Measurements from ENCODE around the gene TMEM270.
A peak's percentile ranks its signal among the peaks of the same experiment; 100 is the strongest.
"Not testable (repeated sequence)": the region's sequence is repeated elsewhere in the genome, so short reads cannot be mapped to it uniquely, and the experiment has no call there.

TMEM270 gene

GRCh38 chr7:73829921-73830680 is 30.9 kb upstream of the TMEM270 start:
- ATAC-seq (no peak), DNase-seq (ENCODE audit: low spot score in 2 of 2) (no peak)
- Mint-ChIP-seq H3K9me3 (no peaks in the 10 kb centered on the region), H3K4me3 (no peak overlapping the region), H3K4me1 (peaks cover 27% of the 10 kb centered on the region), H3K27ac (no peak overlapping the region), H3K36me3 (no peaks in the 10 kb centered on the region)

- Mint-ChIP-seq H3K9me3 (no peaks in the 10 kb centered on the region), H3K4me3 (no peak within 1 kb of the TSS), H3K4me1 (peaks cover 27% of the 10 kb centered on the region), H3K36me3 (no peaks in the 10 kb centered on the region), H3K27ac (no peak within 1 kb of the TSS)
- DNase-seq (ENCODE audit: low spot score in 2 of 2) (no peak), ATAC-seq (no peak)
Measured at GRCh38 chr7:73830681-73831583, 30.0 kb upstream of the TMEM270 start, which contains the start of gene CLDN4. CLDN4 (plus strand) TSS chr7:73830996; CDS start chr7:73831202, 206 bp downstream.

- H3K36me3 Mint-ChIP-seq: no peaks in the 10 kb centered on the region
- no peaks in the 10 kb centered on the region for H3K9me3 Mint-ChIP-seq
- DNase-seq (ENCODE audit: low spot score in 2 of 2) (no peak), ATAC-seq (no peak)
- no peak overlapping the region for H3K27ac Mint-ChIP-seq
- peaks cover 26% of the 10 kb centered on the region for H3K4me1 Mint-ChIP-seq
- no peak overlapping the region for H3K4me3 Mint-ChIP-seq
Measured at GRCh38 chr7:73831584-73831833, 29.4 kb upstream of the TMEM270 start.

GRCh38 chr7:73831834-73832651 is 28.9 kb upstream of the TMEM270 start:
- no peaks in the 10 kb centered on the region for H3K36me3 Mint-ChIP-seq
- no peak overlapping the region for H3K27ac Mint-ChIP-seq
- no peaks in the 10 kb centered on the region for H3K9me3 Mint-ChIP-seq
- H3K4me3 Mint-ChIP-seq: no peak overlapping the region
- H3K4me1 Mint-ChIP-seq: peaks cover 21% of the 10 kb centered on the region
- DNase-seq (ENCODE audit: low spot score in 2 of 2) (no peak), ATAC-seq (no peak)

GRCh38 chr7:73832806-73833205 is 28.2 kb upstream of the TMEM270 start:
- Mint-ChIP-seq H3K9me3 (no peaks in the 10 kb centered on the region), H3K4me1 (peaks cover 13% of the 10 kb centered on the region), H3K36me3 (no peaks in the 10 kb centered on the region), H3K27ac (no peak overlapping the region), H3K4me3 (no peak overlapping the region)
- DNase-seq (ENCODE audit: low spot score in 2 of 2) (no peak), ATAC-seq (no peak)

GRCh38 chr7:73833251-73833919 is 27.6 kb upstream of the TMEM270 start:
- Mint-ChIP-seq H3K4me1 (peaks cover 8% of the 10 kb centered on the region), H3K9me3 (no peaks in the 10 kb centered on the region), H3K27ac (no peak overlapping the region), H3K4me3 (no peak overlapping the region), H3K36me3 (no peaks in the 10 kb centered on the region)
- ATAC-seq (no peak), DNase-seq (ENCODE audit: low spot score in 2 of 2) (no peak)

GRCh38 chr7:73834626-73835191 is 26.2 kb upstream of the TMEM270 start:
- ATAC-seq (no peak), DNase-seq (ENCODE audit: low spot score in 2 of 2) (no peak)
- Mint-ChIP-seq H3K4me3 (no peak overlapping the region), H3K27ac (no peak overlapping the region), H3K9me3 (no peaks in the 10 kb centered on the region), H3K4me1 (no peaks in the 10 kb centered on the region), H3K36me3 (no peaks in the 10 kb centered on the region)

- not testable (repeated sequence) for H3K9me3 Mint-ChIP-seq; H3K4me1 Mint-ChIP-seq; ATAC-seq; DNase-seq (ENCODE audit: low spot score in 2 of 2); H3K4me3 Mint-ChIP-seq; H3K36me3 Mint-ChIP-seq; H3K27ac Mint-ChIP-seq
Measured at GRCh38 chr7:73837167-73837566, 23.8 kb upstream of the TMEM270 start.

- ATAC-seq (no peak), DNase-seq (ENCODE audit: low spot score in 2 of 2) (no peak)
- Mint-ChIP-seq H3K9me3 (no peaks in the 10 kb centered on the region), H3K4me1 (peaks cover 9% of the 10 kb centered on the region), H3K36me3 (no peaks in the 10 kb centered on the region), H3K27ac (no peak overlapping the region), H3K4me3 (no peak overlapping the region)
Measured at GRCh38 chr7:73838642-73839041, 22.3 kb upstream of the TMEM270 start.

GRCh38 chr7:73839290-73839689 is 21.7 kb upstream of the TMEM270 start:
- DNase-seq (ENCODE audit: low spot score in 2 of 2) (no peak), ATAC-seq (no peak)
- H3K4me3 Mint-ChIP-seq: no peak overlapping the region
- H3K9me3 Mint-ChIP-seq: no peaks in the 10 kb centered on the region
- no peak overlapping the region for H3K27ac Mint-ChIP-seq
- no peaks in the 10 kb centered on the region for H3K36me3 Mint-ChIP-seq
- peaks cover 16% of the 10 kb centered on the region for H3K4me1 Mint-ChIP-seq

GRCh38 chr7:73839743-73840714 is 20.9 kb upstream of the TMEM270 start:
- DNase-seq (ENCODE audit: low spot score in 2 of 2) (no peak), ATAC-seq (no peak)
- H3K27ac Mint-ChIP-seq: no peak overlapping the region
- peaks cover 18% of the 10 kb centered on the region for H3K4me1 Mint-ChIP-seq
- H3K4me3 Mint-ChIP-seq: no peak overlapping the region
- no peaks in the 10 kb centered on the region for H3K36me3 Mint-ChIP-seq
- no peaks in the 10 kb centered on the region for H3K9me3 Mint-ChIP-seq

- peaks cover 18% of the 10 kb centered on the region for H3K4me1 Mint-ChIP-seq
- ATAC-seq (no peak), DNase-seq (ENCODE audit: low spot score in 2 of 2) (no peak)
- H3K4me3 Mint-ChIP-seq: peak overlapping the region; percentile 72
- no peaks in the 10 kb centered on the region for H3K9me3 Mint-ChIP-seq
- no peaks in the 10 kb centered on the region for H3K36me3 Mint-ChIP-seq
- no peak overlapping the region for H3K27ac Mint-ChIP-seq
Measured at GRCh38 chr7:73840715-73841379, 20.1 kb upstream of the TMEM270 start.

- no peak for DNase-seq (ENCODE audit: low spot score in 2 of 2)
- Mint-ChIP-seq H3K4me3 (peak overlapping the region; percentile 72), H3K27ac (peak overlapping the region; percentile 54), H3K36me3 (no peaks in the 10 kb centered on the region), H3K9me3 (no peaks in the 10 kb centered on the region), H3K4me1 (peaks cover 18% of the 10 kb centered on the region)
- no peak for ATAC-seq
Measured at GRCh38 chr7:73841689-73842066, 19.3 kb upstream of the TMEM270 start.
